Psoas muscle (tissue), 8 donors: Measurements from ENCODE around the gene SMG6. TPM values are rescaled to one million over a fixed set of nuclear protein-coding genes. Genes with fewer than 3 reads are reported as not detected.
A peak's percentile ranks its signal among the peaks of the same experiment; 100 is the strongest.

Source experiments
- ATAC-seq, 4 donors: fragments of 200-7000 bp; cut with Tn5 transposase; one replicate each; pipeline ENCODE4 v1.9.1; 2020; ENCODE audit warnings: moderate library complexity in 3 of 4, mild to moderate bottlenecking in 2 of 4
- DNase-seq, 2 donors: peaks; one replicate each; pipeline ENCODE4 v3.0.0-alpha.2; 2020
- H3K27ac ChIP-seq: fragments of 200-600 bp; one replicate; pipeline ENCODE4 v1.8.0; 2022
- H3K27me3 ChIP-seq, 3 donors: fragments of 200-600 bp in 1 of 3; one replicate each; pipeline versions ENCODE4 v1.6.1 to v1.8.0; 2013 to 2022; ENCODE audit warnings: low read length in 2 of 3, mild to moderate bottlenecking in 2 of 3, moderate library complexity in 1 of 3; ENCODE audit not compliant: insufficient read depth in 3 of 3
- H3K36me3 ChIP-seq, 2 donors: fragments of 200-600 bp in 1 of 2; one replicate each; pipeline versions ENCODE4 v1.6.1 to v1.8.0; 2013 to 2022; ENCODE audit warnings: low read depth in 1 of 2, mild to moderate bottlenecking in 1 of 2, moderate library complexity in 1 of 2; ENCODE audit not compliant: insufficient read depth in 1 of 2
- H3K4me1 ChIP-seq: fragments of 200-600 bp; one replicate; pipeline ENCODE4 v1.8.0; 2022
- H3K4me3 ChIP-seq: fragments of 200-600 bp; one replicate; pipeline ENCODE4 v1.8.0; 2022; ENCODE audit warnings: mild to moderate bottlenecking
- H3K9me3 ChIP-seq: fragments of 200-600 bp; one replicate; pipeline ENCODE4 v1.8.0; 2022
- CTCF ChIP-seq: fragments of 200-600 bp; IDR thresholded peaks from one replicate; pipeline ENCODE4 v1.8.0; 2022; ENCODE audit warnings: antibody characterized with exemption
- WGBS, 3 donors: extraction: QIAGEN DNeasy Blood & Tissue Kit; methylation state at CpG; one replicate each; pipeline versions ENCODE4 v1.1.6 to v1.1.7; 2013; 5-methylcytosine and 5-hydroxymethylcytosine counted together
- intact Hi-C, 2 donors: fragments of 100-400 bp; cut with DNase I; formaldehyde crosslinking; loops; one replicate each; pipeline versions ENCODE4 v1.11.0 to v1.14.2; 2022
- polyA plus RNA-seq, 3 donors: library from polyadenylated mRNA; stranded (reverse); fragments of 200-250 nt; gene quantifications; one replicate each; pipeline ENCODE4 v1.2.3, GENCODE V29; 2013
- total RNA-seq, 4 donors: library from RNA; stranded (reverse); fragmentation: NEBNext Ultra II Directional in 2 of 4; extraction: Animal tissue kit (Norgen Biotek cat#: 25700) in 2 of 4; gene quantifications; one replicate each; pipeline versions ENCODE4 v1.2.1 to v1.2.4, GENCODE V29; 2021 to 2023
- donor health status: healthy with polysubstance abuse.
- donor health status: DM: no; HTN: no; CAD: no; lungs with moderate emphysema.
- donor health status: Bipolar disorder and iron deficiency.
- donor health status: healthy.
- donor health status: DM: yes; HTN: yes; CAD: no.
- donor health status: DM: no; HTN: no; CAD: no.
- donor health status: DM: no; HTN: no; CAD: no.
- donor health status: DM: yes; HTN: yes; CAD: no.

Gene SMG6
- total and polyA plus RNA-seq, 7 donors: 9.4 to 24.1 (median 16.3) TPM

DNA sequence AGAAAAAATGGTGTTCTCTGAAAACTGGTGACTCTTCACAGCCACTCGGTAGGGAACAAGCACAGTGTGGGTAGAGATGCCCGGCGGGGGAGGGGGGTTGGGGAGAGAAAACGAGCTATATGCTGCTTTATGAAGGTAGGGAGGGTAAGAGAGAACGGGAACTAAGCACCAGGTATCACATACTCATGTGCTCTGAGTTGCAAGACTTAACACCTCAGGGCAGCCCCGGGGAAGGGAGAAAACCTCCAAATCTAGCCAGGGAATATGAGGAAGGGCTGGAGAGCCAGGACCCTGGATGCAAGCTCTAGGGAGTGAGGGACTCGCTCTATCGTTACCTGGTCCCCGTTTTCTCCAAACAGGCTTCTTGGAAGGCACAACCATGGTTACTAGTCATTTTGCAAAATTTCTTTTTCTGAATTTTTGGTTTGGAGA lies 213.4 kb downstream of the SMG6 start:
- DNase-seq: peak in 1 of 2 donors; percentile 17
- intact Hi-C loops: loop anchor here in 1 of 2 donors (10.0 kb wide), 1 partner anchor 155 kb away; no protein-coding TSS in a partner anchor
- 71 to 79% (median 78%) methylated on average over 9 of the region's 9 CpGs for WGBS, 3 donors
- H3K36me3 ChIP-seq: no peaks in the 10 kb centered on the region
- peaks cover 42% of the 10 kb centered on the region for H3K4me1 ChIP-seq
- no peaks in the 10 kb centered on the region for H3K9me3 ChIP-seq
- peak overlapping the region; percentile 48 for H3K4me3 ChIP-seq
- peak overlapping the region; percentile 77 for H3K27ac ChIP-seq
- TF ChIP-seq CTCF: no peak
- no peak for ATAC-seq
- no peaks in the 10 kb centered on the region for H3K27me3 ChIP-seq

DNA sequence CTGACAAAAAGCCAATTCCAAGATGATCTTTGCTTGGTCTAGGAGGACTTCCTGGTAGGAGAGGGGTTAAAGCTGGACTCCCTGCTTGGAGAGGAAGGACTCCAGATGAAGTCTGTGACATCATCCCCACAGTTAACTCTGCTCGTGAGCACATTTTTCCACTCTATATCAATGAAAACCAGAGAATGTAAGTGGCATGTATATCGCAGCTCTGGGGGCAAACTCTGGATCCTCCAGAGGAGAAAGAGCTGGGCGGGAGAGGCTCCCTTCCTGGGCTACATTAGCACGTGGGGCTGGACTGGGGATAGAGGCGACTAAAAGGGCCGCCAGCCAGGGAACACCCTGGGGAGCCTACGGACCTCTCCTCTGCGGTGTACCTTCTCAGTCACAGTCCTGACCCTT lies 214.6 kb downstream of the SMG6 start:
- Histone ChIP-seq H3K9me3 (no peaks in the 10 kb centered on the region), H3K27me3 (no peaks in the 10 kb centered on the region), H3K27ac (peak overlapping the region; percentile 77), H3K36me3 (no peaks in the 10 kb centered on the region), H3K4me3 (peak overlapping the region; percentile 48), H3K4me1 (peaks cover 52% of the 10 kb centered on the region)
- ATAC-seq (no peak), DNase-seq (peak in 1 of 2 donors; percentile 59)
- TF ChIP-seq CTCF: no peak
- 49 to 54% (median 52%) methylated on average over 8 of the region's 8 CpGs for WGBS, 3 donors
- intact Hi-C loops: loop anchor here in 1 of 2 donors (5.0 kb wide), 1 partner anchor 83 kb away; no protein-coding TSS in a partner anchor

DNA sequence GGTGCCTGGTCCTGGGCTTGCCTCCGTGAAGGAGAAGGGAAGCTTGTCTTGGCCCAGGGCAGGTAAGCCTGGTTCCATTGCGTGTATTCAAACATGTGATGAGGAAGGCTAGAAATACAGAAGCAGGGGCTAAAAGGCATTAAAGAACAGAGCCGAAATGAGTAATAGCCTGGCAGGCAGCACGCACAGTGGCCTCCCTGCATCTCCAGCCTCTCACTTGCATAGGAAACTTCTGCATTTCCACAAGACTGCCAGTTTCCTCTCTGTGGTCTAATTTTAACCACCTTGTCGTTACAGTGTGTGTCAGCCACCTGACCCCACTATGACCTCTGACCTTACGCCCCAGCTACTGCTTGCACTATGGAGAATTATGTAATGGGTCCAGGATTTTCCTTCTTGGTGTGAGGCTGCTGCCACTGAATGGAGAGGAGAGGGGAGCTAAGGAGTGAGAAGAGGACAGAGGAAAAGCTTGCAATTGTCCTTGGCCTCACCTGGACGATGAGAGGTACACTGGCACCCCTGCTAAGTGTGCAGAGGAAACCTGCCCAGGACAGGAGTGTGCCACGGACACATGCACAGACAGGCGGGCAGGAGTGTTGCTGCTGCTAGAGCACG lies 215.9 kb downstream of the SMG6 start:
- H3K36me3 ChIP-seq: no peaks in the 10 kb centered on the region
- TF ChIP-seq CTCF: no peak
- no peaks in the 10 kb centered on the region for H3K9me3 ChIP-seq
- no peak overlapping the region for H3K4me3 ChIP-seq
- peak overlapping the region; percentile 77 for H3K27ac ChIP-seq
- no peaks in the 10 kb centered on the region for H3K27me3 ChIP-seq
- DNase-seq: peak in 1 of 2 donors; percentile 69
- WGBS, 3 donors: 37 to 58% (median 44%) methylated on average over 10 of the region's 10 CpGs
- intact Hi-C loops: loop anchor here in 1 of 2 donors (5.0 kb wide), 1 partner anchor 85 kb away; no protein-coding TSS in a partner anchor
- H3K4me1 ChIP-seq: peaks cover 59% of the 10 kb centered on the region
- peak in 2 of 4 donors; percentile 10 to 29 for ATAC-seq

DNA sequence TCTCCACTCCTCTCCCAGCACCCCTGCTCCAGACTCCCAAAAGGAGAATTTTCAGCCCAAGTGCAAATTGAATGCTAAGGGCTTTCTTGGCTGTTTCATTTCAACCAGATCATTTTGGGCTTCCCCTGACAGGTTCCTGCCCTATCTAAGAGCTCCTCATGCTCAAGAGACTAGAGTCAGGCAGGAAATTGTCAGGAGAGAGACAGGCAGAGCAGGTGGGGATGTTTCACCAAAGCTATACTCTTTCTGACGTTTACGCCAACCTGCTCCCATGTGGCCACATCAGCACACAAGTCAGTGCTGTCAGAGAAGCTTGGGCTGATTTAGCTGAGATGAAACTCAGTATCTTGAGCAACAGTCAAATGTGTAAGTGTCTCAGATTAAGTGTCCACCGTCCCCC lies 217.3 kb downstream of the SMG6 start:
- no peak for TF ChIP-seq CTCF
- peak overlapping the region; percentile 77 for H3K27ac ChIP-seq
- DNase-seq (peak in 1 of 2 donors; percentile 24), ATAC-seq (no peak)
- WGBS, 3 donors: 41 to 64% (median 42%) methylated on average over 3 of the region's 3 CpGs
- H3K27me3 ChIP-seq: no peaks in the 10 kb centered on the region
- intact Hi-C loops: loop anchor here in 1 of 2 donors (5.0 kb wide), 1 partner anchor 86 kb away; no protein-coding TSS in a partner anchor
- H3K4me3 ChIP-seq: no peak overlapping the region
- peaks cover 59% of the 10 kb centered on the region for H3K4me1 ChIP-seq
- no peaks in the 10 kb centered on the region for H3K9me3 ChIP-seq
- peaks cover 0 to 7% of the 10 kb centered on the region in 2 donors for H3K36me3 ChIP-seq
